DOHH2 (cell line): Measurements from ENCODE around the gene ROR2.

Experiments used
- H3F3A ChIP-seq: fragments of 200-600 bp; sonication (generic), shearing (Covaris generic); 2 replicates; pipeline ENCODE4 v1.6.0; 2016; ENCODE audit warnings: antibody characterized with exemption, mild to moderate bottlenecking; ENCODE audit not compliant: control insufficient read depth, insufficient read depth
- H3K27ac ChIP-seq: fragments of 200-600 bp; sonication (generic); 2 replicates; pipeline ENCODE4 v1.5.1; 2014; ENCODE audit warnings: low read depth, mild to moderate bottlenecking, low read length, moderate library complexity
- H3K27me3 ChIP-seq: fragments of 200-600 bp; sonication (generic); 2 replicates; pipeline ENCODE4 v1.6.1; 2014; ENCODE audit warnings: mild to moderate bottlenecking, low read length, mixed read lengths; ENCODE audit not compliant: control insufficient read depth
- H3K36me3 ChIP-seq: fragments of 200-600 bp; sonication (generic); 2 replicates; pipeline ENCODE4 v1.6.1; 2014; ENCODE audit warnings: mild to moderate bottlenecking, low read length, moderate library complexity, mixed read lengths; ENCODE audit not compliant: control insufficient read depth
- H3K4me1 ChIP-seq: fragments of 200-600 bp; sonication (generic); 2 replicates; pipeline ENCODE4 v1.6.1; 2014; ENCODE audit warnings: mild to moderate bottlenecking, low read length, mixed read lengths; ENCODE audit not compliant: control insufficient read depth
- H3K4me2 ChIP-seq: fragments of 200-600 bp; sonication (generic); 2 replicates; pipeline ENCODE4 v1.6.0; 2014; ENCODE audit warnings: mild to moderate bottlenecking, low read length, moderate library complexity
- H3K4me3 ChIP-seq: fragments of 200-600 bp; sonication (generic); 2 replicates; pipeline ENCODE4 v1.5.1; 2014; ENCODE audit warnings: mild to moderate bottlenecking, low read length, mixed read lengths
- H3K79me2 ChIP-seq: fragments of 200-600 bp; sonication (generic); 2 replicates; pipeline ENCODE4 v1.6.1; 2014; ENCODE audit warnings: mild to moderate bottlenecking, low read length, mixed read lengths; ENCODE audit not compliant: control insufficient read depth
- H3K9me2 ChIP-seq: fragments of 200-600 bp; sonication (generic); replicated peaks from 2 replicates; pipeline ENCODE4 v1.6.1; 2014; ENCODE audit warnings: mild to moderate bottlenecking, low read length, mixed read lengths; ENCODE audit not compliant: control insufficient read depth
- H3K9me3 ChIP-seq: fragments of 200-600 bp; sonication (generic); 2 replicates; pipeline ENCODE4 v1.6.1; 2014; ENCODE audit warnings: antibody characterized with exemption, low read length, mixed read lengths; ENCODE audit not compliant: control insufficient read depth, insufficient read depth
- H4K20me1 ChIP-seq: fragments of 200-600 bp; sonication (generic); 2 replicates; pipeline ENCODE4 v1.6.0; 2014; ENCODE audit warnings: low read depth, mild to moderate bottlenecking, antibody characterized with exemption, low read length, moderate library complexity; ENCODE audit not compliant: control insufficient read depth, insufficient read depth
- CTCF ChIP-seq: fragments of 200-600 bp; sonication (generic); IDR thresholded peaks from one replicate; pipeline ENCODE4 v1.5.1; 2014; ENCODE audit warnings: antibody characterized with exemption, mild to moderate bottlenecking, low read depth, low read length; ENCODE audit not compliant: poor library complexity, severe bottlenecking
- EZH2phosphoT487 ChIP-seq: fragments of 200-600 bp; sonication (generic); IDR thresholded peaks from 2 replicates; pipeline ENCODE4 v1.6.1; 2017; ENCODE audit warnings: borderline replicate concordance, mild to moderate bottlenecking, antibody characterized with exemption, low read length, moderate library complexity, mixed read lengths

The ROR2 gene

GRCh38 chr9:91781116-91781515, 168.9 kb downstream of the ROR2 start:
- no peaks in the 10 kb centered on the region for H3K4me1 ChIP-seq
- H3K36me3 ChIP-seq, result no peaks in the 10 kb centered on the region
- no peak overlapping the region for H3K4me3 ChIP-seq
- H3K27ac ChIP-seq, result no peak overlapping the region
- TF ChIP-seq CTCF (no peak), EZH2phosphoT487 (no peak)
- H4K20me1 ChIP-seq, result no peaks in the 10 kb centered on the region
- no peak overlapping the region for H3K4me2 ChIP-seq
- H3K27me3 ChIP-seq, result peaks cover 14% of the 10 kb centered on the region; the same call in 1 of the 2 replicates
- H3K79me2 ChIP-seq, result no peaks in the 10 kb centered on the region
- H3K9me3 ChIP-seq, result no peaks in the 10 kb centered on the region
- H3K9me2 ChIP-seq, result no peaks in the 10 kb centered on the region
- H3F3A ChIP-seq, result no peaks in the 10 kb centered on the region

GRCh38 chr9:91778031-91778430, 172.0 kb downstream of the ROR2 start:
- Histone ChIP-seq H4K20me1 (no peaks in the 10 kb centered on the region), H3K4me2 (no peak overlapping the region), H3K79me2 (no peaks in the 10 kb centered on the region), H3K4me1 (no peaks in the 10 kb centered on the region), H3K9me2 (no peaks in the 10 kb centered on the region), H3K27ac (no peak overlapping the region), H3K36me3 (no peaks in the 10 kb centered on the region), H3K9me3 (no peaks in the 10 kb centered on the region), H3K4me3 (no peak overlapping the region), H3F3A (no peaks in the 10 kb centered on the region), H3K27me3 (peaks cover 13% of the 10 kb centered on the region; the same call in 1 of the 2 replicates)
- TF ChIP-seq CTCF, result no peak
- no peak for TF ChIP-seq EZH2phosphoT487

GRCh38 chr9:91777292-91777830, 172.7 kb downstream of the ROR2 start:
- Histone ChIP-seq H3F3A (no peaks in the 10 kb centered on the region), H3K27me3 (peaks cover 10% of the 10 kb centered on the region; the same call in 1 of the 2 replicates), H3K36me3 (no peaks in the 10 kb centered on the region), H3K4me2 (no peak overlapping the region), H4K20me1 (no peaks in the 10 kb centered on the region), H3K4me3 (no peak overlapping the region), H3K79me2 (no peaks in the 10 kb centered on the region), H3K27ac (no peak overlapping the region), H3K9me2 (no peaks in the 10 kb centered on the region), H3K9me3 (no peaks in the 10 kb centered on the region), H3K4me1 (no peaks in the 10 kb centered on the region)
- no peak for TF ChIP-seq CTCF
